T-helper 9 cell (primary cell): ENCODE results near the gene C9orf152.
"Not testable (repeated sequence)": the region's sequence is repeated elsewhere in the genome, so short reads cannot be mapped to it uniquely, and the experiment has no call there.

Experiments
- DNase-seq: peaks from one replicate; pipeline ENCODE4 v3.0.0-alpha.2; 2020
- total RNA-seq, 2 donors: gene quantifications; one replicate each; lab custom pipeline; 2026; lab: John Stamatoyannopoulos, UW

The C9orf152 gene, protein sequence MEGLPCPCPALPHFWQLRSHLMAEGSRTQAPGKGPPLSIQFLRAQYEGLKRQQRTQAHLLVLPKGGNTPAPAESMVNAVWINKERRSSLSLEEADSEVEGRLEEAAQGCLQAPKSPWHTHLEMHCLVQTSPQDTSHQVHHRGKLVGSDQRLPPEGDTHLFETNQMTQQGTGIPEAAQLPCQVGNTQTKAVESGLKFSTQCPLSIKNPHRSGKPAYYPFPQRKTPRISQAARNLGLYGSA
- 0 reads per million in 2 donors for total RNA-seq

GRCh38 chr9:110208031-110208430, at the start of gene C9orf152:
Gene C9orf152, minus strand, starts transcription at chr9:110208159. Its CDS starts 580 bp downstream, at chr9:110207579.
- DNase-seq, result no peak

- DNase-seq, result no peak
Observed at GRCh38 chr9:110257097-110257841, 49.3 kb upstream of the C9orf152 start.

GRCh38 chr9:110256380-110257096, 48.6 kb upstream of the C9orf152 start, which contains the start of gene TXN:
Gene TXN, minus strand, starts transcription at chr9:110256507. Its CDS starts 72 bp downstream, at chr9:110256435.
- peak; percentile 63 for DNase-seq

- DNase-seq, result peak; percentile 16
Observed at GRCh38 chr9:110255463-110256379, 47.8 kb upstream of the C9orf152 start.

DNA sequence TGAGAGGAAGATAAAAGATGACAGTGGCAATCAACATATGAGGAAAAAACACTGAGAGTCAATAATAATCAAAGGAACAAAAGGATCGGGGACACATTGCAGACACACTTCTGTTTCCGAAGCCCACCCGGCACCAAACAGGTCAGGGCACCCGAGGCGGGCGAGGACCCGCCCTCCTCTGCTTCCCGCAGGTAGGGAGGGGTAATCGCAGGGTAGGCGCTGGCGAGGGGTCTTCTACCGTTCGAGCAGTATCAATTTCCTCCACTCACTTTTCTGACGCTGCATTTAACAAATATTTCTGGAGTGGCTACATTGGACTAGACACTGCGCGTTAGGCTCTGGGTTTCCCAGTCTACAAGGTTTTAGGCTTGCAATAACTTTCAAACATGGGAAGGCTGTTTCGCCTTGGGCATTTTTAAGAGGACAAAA, 47.1 kb upstream of the C9orf152 start:
- no peak for DNase-seq

DNA sequence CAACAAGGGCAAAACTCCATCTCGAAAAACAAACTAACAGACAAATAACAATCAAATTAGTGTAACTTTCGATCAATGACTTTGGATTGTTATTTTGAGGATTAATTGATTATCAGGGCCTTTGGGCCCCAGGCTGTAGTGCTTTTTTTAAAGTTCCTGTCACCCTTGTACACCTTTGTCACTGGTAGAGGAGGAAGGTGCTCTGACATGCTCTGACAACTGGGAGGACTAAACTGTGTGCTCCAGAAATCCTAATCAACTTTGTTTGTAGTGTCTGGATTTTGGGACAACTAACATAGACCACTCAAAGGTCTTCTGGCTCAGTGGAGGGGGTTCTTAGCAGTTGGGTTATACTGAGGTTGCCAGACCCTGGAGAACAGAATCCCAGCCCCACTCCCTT, 46.5 kb upstream of the C9orf152 start:
- DNase-seq, result no peak

DNA sequence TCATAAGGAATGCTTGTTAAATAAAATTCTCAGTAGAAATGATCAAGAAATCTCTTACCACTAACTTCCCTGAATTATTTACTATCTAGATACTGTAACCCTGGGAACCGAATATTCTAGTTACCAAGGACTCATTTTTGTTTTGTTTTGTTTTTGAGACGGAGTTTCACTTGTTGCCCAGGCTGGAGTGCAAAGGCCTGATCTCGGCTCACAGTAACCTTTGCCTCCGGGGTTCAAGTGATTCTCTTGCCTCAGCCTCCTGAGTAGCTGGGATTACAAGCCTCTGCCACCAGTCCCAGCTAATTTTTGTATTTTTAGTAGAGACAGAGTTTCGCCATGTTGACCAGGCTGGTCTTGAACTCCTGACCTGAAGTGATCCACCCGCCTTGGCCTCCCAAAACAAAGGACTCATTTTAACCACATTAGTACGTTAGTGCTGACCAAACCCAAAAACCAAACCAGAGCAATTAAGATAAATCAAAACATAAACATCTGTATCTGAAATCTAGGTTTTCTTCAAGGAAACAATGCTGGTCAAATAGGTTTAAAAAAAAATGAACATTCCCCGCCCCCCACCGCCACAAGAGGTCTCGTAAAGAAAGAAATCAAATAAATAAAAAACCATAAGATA, 44.7 kb upstream of the C9orf152 start:
- DNase-seq, result no peak

DNA sequence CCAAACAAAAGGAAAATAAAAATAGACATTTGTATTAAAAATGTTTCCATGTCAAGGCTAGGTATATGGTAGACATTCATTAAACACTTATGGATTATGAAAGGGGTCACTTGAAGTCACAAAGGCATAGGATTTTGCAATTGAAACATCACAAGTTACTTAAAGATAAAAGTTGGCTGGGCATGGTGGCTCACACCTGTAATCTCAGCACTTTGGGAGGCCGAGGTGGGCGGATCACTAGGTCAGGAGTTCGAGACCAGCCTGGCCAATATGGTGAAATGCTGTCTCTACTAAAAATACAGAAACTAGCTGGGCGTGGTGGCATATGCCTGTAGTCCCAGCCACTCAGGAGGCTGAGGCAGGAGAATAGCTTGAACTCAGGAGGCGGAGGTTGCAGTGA, 43.8 kb upstream of the C9orf152 start:
- DNase-seq, result not testable (repeated sequence)

DNA sequence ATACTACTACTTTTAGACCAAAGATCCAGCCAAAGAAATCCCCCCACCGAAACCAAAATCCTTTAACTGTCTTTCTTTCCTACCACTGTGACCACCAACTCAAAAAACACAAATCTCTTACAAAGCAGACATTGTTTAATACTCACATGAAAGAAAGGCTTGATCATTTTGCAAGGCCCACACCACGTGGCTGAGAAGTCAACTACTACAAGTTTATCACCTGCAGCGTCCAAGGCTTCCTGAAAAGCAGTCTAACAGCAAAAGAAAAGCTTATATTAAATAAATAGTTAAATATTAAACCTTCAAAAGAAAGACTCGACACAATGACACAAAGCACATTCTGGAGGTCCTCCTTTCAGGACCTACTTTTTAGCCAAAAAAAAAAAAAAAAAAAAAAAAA, 43.3 kb upstream of the C9orf152 start:
- no peak for DNase-seq

- no peak for DNase-seq
Observed at GRCh38 chr9:110249603-110250002, 41.6 kb upstream of the C9orf152 start.

- no peak for DNase-seq
Observed at GRCh38 chr9:110248361-110248760, 40.4 kb upstream of the C9orf152 start.

GRCh38 chr9:110246214-110246613, 38.3 kb upstream of the C9orf152 start:
- DNase-seq, result no peak

GRCh38 chr9:110244616-110245015, 36.7 kb upstream of the C9orf152 start:
- DNase-seq, result no peak

- no peak for DNase-seq
Observed at GRCh38 chr9:110241858-110242321, 33.9 kb upstream of the C9orf152 start.

- no peak for DNase-seq
Observed at GRCh38 chr9:110241260-110241857, 33.4 kb upstream of the C9orf152 start.

DNA sequence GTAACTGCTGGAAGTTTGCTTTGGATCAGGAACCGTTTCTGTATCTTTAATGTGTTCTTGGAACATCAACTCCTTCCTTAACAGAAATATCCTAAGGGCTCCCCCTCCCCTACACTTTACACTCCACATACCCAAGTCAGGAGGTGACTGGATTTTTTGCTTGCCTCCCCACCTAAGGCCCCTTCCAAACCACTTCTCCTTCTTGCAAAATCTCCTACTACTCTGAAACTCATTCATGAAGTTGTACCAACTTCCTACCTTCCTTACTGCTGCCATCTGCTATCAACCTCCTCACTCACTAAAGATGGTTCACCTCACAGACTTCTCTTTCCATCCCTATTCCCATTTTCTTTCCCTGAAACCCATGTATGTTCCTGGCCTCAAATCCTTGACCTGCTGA, 32.2 kb upstream of the C9orf152 start:
- DNase-seq, result no peak

DNA sequence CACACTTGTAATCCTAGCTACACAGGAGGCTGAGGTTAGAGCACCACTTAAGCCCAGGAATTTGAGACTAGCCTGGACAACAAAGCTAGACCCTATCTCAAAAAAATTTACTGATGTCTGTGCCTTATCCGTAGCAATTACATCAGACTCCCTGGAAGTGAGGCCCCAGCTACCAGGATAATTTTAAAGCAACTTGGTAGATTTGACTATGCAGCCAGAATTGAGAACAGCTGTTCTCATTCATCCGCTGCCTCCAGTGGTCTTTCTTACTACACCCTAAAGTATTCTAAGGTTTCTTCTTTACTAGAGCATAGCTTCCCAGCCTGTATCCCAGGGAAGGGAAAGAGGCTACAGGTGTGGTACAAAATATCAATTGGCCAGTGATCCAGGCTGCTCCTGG, 20.4 kb upstream of the C9orf152 start:
- no peak for DNase-seq

DNA sequence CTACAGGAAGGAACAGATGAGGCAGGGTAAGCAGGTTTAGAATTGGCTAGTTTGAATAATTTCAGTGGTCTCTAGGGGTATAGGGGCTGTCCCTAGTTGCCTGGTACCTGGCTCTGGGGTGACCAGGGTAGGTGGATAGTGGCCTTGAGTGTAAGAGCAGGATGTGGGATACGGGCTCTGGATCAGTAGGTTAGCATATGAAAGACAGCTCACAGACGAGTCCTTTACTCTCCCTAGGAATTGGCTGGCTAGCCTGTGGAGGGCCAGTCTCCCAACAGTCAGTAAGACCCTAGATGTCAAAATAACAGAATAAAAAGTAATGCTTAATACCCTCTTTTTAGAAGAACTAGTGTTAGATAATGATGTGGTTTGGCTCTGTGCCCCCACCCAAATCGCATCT, 16.6 kb upstream of the C9orf152 start:
- DNase-seq, result no peak

- DNase-seq, result no peak
Observed at GRCh38 chr9:110220809-110221208, 12.8 kb upstream of the C9orf152 start.

DNA sequence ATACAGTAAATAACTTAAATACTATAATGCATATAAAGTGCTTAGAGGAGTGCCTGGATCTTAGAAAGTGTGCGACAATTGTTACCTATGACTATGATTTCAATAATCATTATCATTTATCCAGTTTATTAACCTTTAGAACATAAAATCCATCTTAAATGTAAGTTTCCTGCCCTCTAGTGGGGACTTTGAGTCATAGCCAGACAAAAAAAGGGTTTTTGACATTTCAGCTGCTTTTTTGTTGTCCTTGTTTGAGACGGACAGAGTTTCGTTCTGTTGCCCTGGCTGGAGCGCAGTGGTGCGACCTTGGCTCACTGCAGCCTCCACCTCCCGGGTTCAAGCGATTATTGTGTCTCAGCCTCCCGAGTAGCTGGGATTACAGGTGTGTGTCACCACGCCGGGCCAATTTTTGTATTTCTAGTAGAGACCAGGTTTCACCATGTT, 9.7 kb upstream of the C9orf152 start:
- DNase-seq, result no peak
